H9 (cell line): ENCODE data around the gene SSNA1. TPM values are rescaled to one million over a fixed set of nuclear protein-coding genes. Genes with fewer than 3 reads are reported as not detected.

ENCODE experiments used
- DNase-seq: peaks from one replicate; pipeline ENCODE4 v3.0.0-alpha.2; 2017
- H2AFZ ChIP-seq: one replicate; pipeline ENCODE4 v1.6.1; 2013; ENCODE audit warnings: mild to moderate bottlenecking, low read length, control low read depth, moderate library complexity
- H2AK5ac ChIP-seq: 2 replicates; pipeline ENCODE4 v1.6.1; 2013; ENCODE audit warnings: low read length, control low read depth, mixed read lengths; ENCODE audit not compliant: insufficient read length
- H2BK120ac ChIP-seq: one replicate; pipeline ENCODE4 v1.6.1; 2013; ENCODE audit warnings: low read depth, mild to moderate bottlenecking, low read length, control low read depth, inconsistent platforms; ENCODE audit not compliant: poor library complexity, severe bottlenecking
- H2BK12ac ChIP-seq: 2 replicates; pipeline ENCODE4 v1.6.1; 2013; ENCODE audit warnings: low read length, control low read depth, mixed read lengths, low read depth; ENCODE audit not compliant: insufficient read length
- H2BK15ac ChIP-seq: 2 replicates; pipeline ENCODE4 v1.6.1; 2013; ENCODE audit warnings: low read depth, low read length, control low read depth
- H2BK20ac ChIP-seq: one replicate; pipeline ENCODE4 v1.6.1; 2013; ENCODE audit warnings: low read depth, mild to moderate bottlenecking, low read length, control low read depth, inconsistent platforms; ENCODE audit not compliant: poor library complexity, severe bottlenecking
- H2BK5ac ChIP-seq: 2 replicates; pipeline ENCODE4 v1.6.1; 2013; ENCODE audit warnings: low read length, control low read depth, mixed read lengths; ENCODE audit not compliant: insufficient read length
- H3K14ac ChIP-seq: 2 replicates; pipeline ENCODE4 v1.6.1; 2013; ENCODE audit warnings: low read length, control low read depth; ENCODE audit not compliant: insufficient read depth
- H3K18ac ChIP-seq: 2 replicates; pipeline ENCODE4 v1.6.1; 2013; ENCODE audit warnings: low read depth, mild to moderate bottlenecking, mixed read lengths, low read length, control low read depth; ENCODE audit not compliant: insufficient read length
- H3K23ac ChIP-seq: 2 replicates; pipeline ENCODE4 v1.6.1; 2013; ENCODE audit warnings: low read length, control low read depth, mixed read lengths, low read depth; ENCODE audit not compliant: insufficient read length
- H3K23me2 ChIP-seq: 2 replicates; pipeline ENCODE4 v1.6.1; 2013; ENCODE audit warnings: low read depth, mild to moderate bottlenecking, mixed read lengths, low read length, control low read depth; ENCODE audit not compliant: insufficient read length, poor library complexity, severe bottlenecking
- H3K27ac ChIP-seq: 2 replicates; pipeline ENCODE4 v1.5.1; 2013; ENCODE audit warnings: low read length, control low read depth, mixed read lengths, low read depth; ENCODE audit not compliant: insufficient read length
- H3K27me3 ChIP-seq: 2 replicates; pipeline ENCODE4 v1.6.1; 2013; ENCODE audit warnings: low read length, control low read depth, inconsistent platforms; ENCODE audit not compliant: insufficient read depth
- H3K4ac ChIP-seq: 2 replicates; pipeline ENCODE4 v1.6.1; 2013; ENCODE audit warnings: low read depth, mild to moderate bottlenecking, control low read depth, inconsistent platforms, low read length, moderate library complexity
- H3K4me1 ChIP-seq: 2 replicates; pipeline ENCODE4 v1.6.1; 2013; ENCODE audit warnings: low read length, control low read depth, inconsistent platforms; ENCODE audit not compliant: insufficient read depth
- H3K4me2 ChIP-seq: 2 replicates; pipeline ENCODE4 v1.6.1; 2013; ENCODE audit warnings: low read length, control low read depth, mixed read lengths; ENCODE audit not compliant: insufficient read length, insufficient read depth
- H3K56ac ChIP-seq: 2 replicates; pipeline ENCODE4 v1.6.1; 2013; ENCODE audit warnings: low read depth, mild to moderate bottlenecking, mixed read lengths, low read length, control low read depth; ENCODE audit not compliant: insufficient read length
- H3K79me1 ChIP-seq: 2 replicates; pipeline ENCODE4 v1.6.1; 2013; ENCODE audit warnings: low read depth, mild to moderate bottlenecking, moderate library complexity, low read length, control low read depth, inconsistent platforms; ENCODE audit not compliant: insufficient read depth, poor library complexity, severe bottlenecking
- H3K79me2 ChIP-seq: 2 replicates; pipeline ENCODE4 v1.6.1; 2013; ENCODE audit warnings: low read length, control low read depth, inconsistent platforms; ENCODE audit not compliant: insufficient read depth
- H3K9ac ChIP-seq: 2 replicates; pipeline ENCODE4 v1.6.1; 2013; ENCODE audit warnings: low read length, control low read depth, mixed read lengths; ENCODE audit not compliant: insufficient read length; ENCODE audit errors: extremely low read depth
- H3K9me3 ChIP-seq: one replicate; pipeline ENCODE4 v1.6.1; 2013; ENCODE audit warnings: low read depth, low read length, inconsistent platforms; ENCODE audit not compliant: control insufficient read depth
- H3T11ph ChIP-seq: one replicate; pipeline ENCODE4 v1.6.1; 2013; ENCODE audit warnings: mild to moderate bottlenecking, low read length, control low read depth, inconsistent platforms
- H4K20me1 ChIP-seq: one replicate; pipeline ENCODE4 v1.6.1; 2013; ENCODE audit not compliant: control insufficient read depth, insufficient read length, insufficient read depth
- H4K5ac ChIP-seq: 2 replicates; pipeline ENCODE4 v1.6.1; 2013; ENCODE audit warnings: low read depth, mild to moderate bottlenecking, mixed read lengths, low read length, control low read depth; ENCODE audit not compliant: insufficient read length
- H4K8ac ChIP-seq: replicated peaks from 2 replicates; pipeline ENCODE4 v1.6.1; 2013; ENCODE audit warnings: low read length, control low read depth, mixed read lengths, low read depth; ENCODE audit not compliant: insufficient read length
- H4K91ac ChIP-seq: 2 replicates; pipeline ENCODE4 v1.6.1; 2013; ENCODE audit warnings: low read depth, mild to moderate bottlenecking, moderate library complexity, mixed read lengths, low read length, control low read depth; ENCODE audit not compliant: insufficient read length
- H3K27ac Mint-ChIP-seq, 3 experiments: 2 replicates in 2 of 3; 3 replicates in 1 of 3; pipeline ENCODE4 v1.8.0; 2020 to 2021; ENCODE audit warnings: mixed read lengths in 3 of 3, mild to moderate bottlenecking in 1 of 3, moderate library complexity in 1 of 3
- H3K27me3 Mint-ChIP-seq: 2 replicates; pipeline ENCODE4 v1.8.0; 2021; ENCODE audit warnings: low read depth, mild to moderate bottlenecking, moderate library complexity, mixed read lengths
- H3K36me3 Mint-ChIP-seq, 3 experiments: 2 replicates in 2 of 3; 3 replicates in 1 of 3; pipeline ENCODE4 v1.8.0; 2020 to 2021; ENCODE audit warnings: low read depth in 3 of 3, mixed read lengths in 3 of 3; ENCODE audit not compliant: insufficient read depth in 1 of 3
- H3K4me1 Mint-ChIP-seq, 2 experiments: 2 replicates each; pipeline ENCODE4 v1.8.0; 2020; ENCODE audit warnings: mixed read lengths in 2 of 2
- H3K4me3 Mint-ChIP-seq, 2 experiments: 2 replicates in 1 of 2; 3 replicates in 1 of 2; pipeline ENCODE4 v1.8.0; 2020 to 2021; ENCODE audit warnings: mild to moderate bottlenecking in 2 of 2, mixed read lengths in 2 of 2, moderate library complexity in 1 of 2
- H3K9me3 Mint-ChIP-seq, 2 experiments: 2 replicates in 1 of 2; 3 replicates in 1 of 2; pipeline ENCODE4 v1.8.0; 2020; ENCODE audit warnings: mild to moderate bottlenecking in 2 of 2, mixed read lengths in 2 of 2, moderate library complexity in 1 of 2
- CTCF ChIP-seq: fragments of 200-600 bp; sonication (generic); conservative IDR thresholded peaks from 3 replicates; pipeline ENCODE4 v1.8.0; 2021; ENCODE audit warnings: antibody characterized with exemption, mild to moderate bottlenecking
- WGBS: extraction: QIAGEN DNeasy Blood & Tissue Kit; methylation state at CpG from one replicate; pipeline ENCODE4 v1.1.7; 2013; ENCODE audit warnings: missing lambda C conversion rate, low lambda C conversion rate, mixed read lengths; ENCODE audit not compliant: insufficient read length; ENCODE audit errors: extremely low coverage; 5-methylcytosine and 5-hydroxymethylcytosine counted together
- total RNA-seq: library from RNA; stranded (reverse); gene quantifications from 2 replicates; pipeline ENCODE4 v1.2.1, GENCODE V29; 2021

Gene SSNA1
- total RNA-seq, 1 experiment from 2014 or later: 69.2 TPM

GRCh38 chr9:137228506-137228967 lies 40.1 kb downstream of the SSNA1 start:
- Histone ChIP-seq H4K5ac (no peak overlapping the region), H3K56ac (no peak overlapping the region), H3K9me3 (no peaks in the 10 kb centered on the region), H2BK12ac (no peak overlapping the region), H3K4me2 (no peak overlapping the region), H3K4me1 (no peaks in the 10 kb centered on the region), H4K8ac (no peak overlapping the region), H2BK15ac (no peak overlapping the region), H4K20me1 (no peaks in the 10 kb centered on the region), H3K23ac (no peak overlapping the region), H3K27me3 (no peaks in the 10 kb centered on the region), H3K23me2 (peaks cover 9% of the 10 kb centered on the region), H4K91ac (no peak overlapping the region), H3K4ac (no peak overlapping the region), H2AFZ (no peak overlapping the region), H3K79me1 (no peaks in the 10 kb centered on the region), H3K18ac (no peak overlapping the region), H2AK5ac (no peak overlapping the region), H3T11ph (no peak overlapping the region), H2BK120ac (no peak overlapping the region), H2BK5ac (no peak overlapping the region), H3K79me2 (no peaks in the 10 kb centered on the region), H2BK20ac (no peak overlapping the region), H3K14ac (no peak overlapping the region), H3K27ac (no peak overlapping the region), H3K9ac (no peak overlapping the region)
- Mint-ChIP-seq H3K27ac (no peak overlapping the region), H3K4me3 (no peak overlapping the region), H3K4me1 (peaks cover 2 to 3% of the 10 kb centered on the region in 2 experiments), H3K27me3 (no peaks in the 10 kb centered on the region; the same call in 1 of the 2 replicates), H3K36me3 (no peaks in the 10 kb centered on the region), H3K9me3 (no peaks in the 10 kb centered on the region)
- WGBS: no CpG with 5 or more reads among the region's 29 CpGs
- no peak for DNase-seq
- TF ChIP-seq CTCF: no peak
